WTC11 (cell line): Measurements from ENCODE around the gene DAB1. TPM values are rescaled to one million over a fixed set of nuclear protein-coding genes. Genes with fewer than 3 reads are reported as not detected.
A peak's percentile ranks its signal among the peaks of the same experiment; 100 is the strongest.

Experiments
- ATAC-seq: fragments of 200-7000 bp; cut with Tn5 transposase; 2 replicates; pipeline ENCODE4 v1.10.0; 2021; ENCODE audit warnings: mild to moderate bottlenecking, moderate library complexity
- CTCF ChIA-PET: fragments of 300-600 bp; sonication (Branson Sonifier 250); formaldehyde crosslinking; loops from one replicate; lab custom pipeline; 2021; ENCODE audit warnings: antibody characterized with exemption; lab: Charles Lee
- POLR2A ChIA-PET: fragments of 350-600 bp; sonication (Branson Sonifier 250); formaldehyde crosslinking; loops from one replicate; lab custom pipeline; 2021; ENCODE audit warnings: antibody characterized with exemption; lab: Charles Lee
- DNase-seq: peaks from one replicate; pipeline ENCODE4 v3.0.0; 2021; ENCODE audit warnings: low spot score
- H3K27ac Mint-ChIP-seq: 2 replicates; pipeline ENCODE4 v1.8.0; 2021; ENCODE audit warnings: mixed read lengths
- H3K27me3 Mint-ChIP-seq: 2 replicates; pipeline ENCODE4 v1.8.0; 2021; ENCODE audit warnings: low read depth, mild to moderate bottlenecking, moderate library complexity, mixed read lengths
- H3K36me3 Mint-ChIP-seq: 2 replicates; pipeline ENCODE4 v1.8.0; 2021; ENCODE audit warnings: mixed read lengths
- H3K4me1 Mint-ChIP-seq: 2 replicates; pipeline ENCODE4 v1.8.0; 2022; ENCODE audit warnings: mixed read lengths
- H3K4me3 Mint-ChIP-seq: 2 replicates; pipeline ENCODE4 v1.8.0; 2021; ENCODE audit warnings: mild to moderate bottlenecking, moderate library complexity, mixed read lengths
- H3K9me3 Mint-ChIP-seq: 2 replicates; pipeline ENCODE4 v1.8.0; 2021; ENCODE audit warnings: mixed read lengths
- CDX4 ChIP-seq: fragments of 250-450 bp; sonication (Bioruptor Pico); IDR thresholded peaks from 2 replicates; pipeline ENCODE4 v1.9.0; 2021; ENCODE audit warnings: moderate library complexity, mild to moderate bottlenecking, inconsistent platforms, borderline replicate concordance
- E2F4 ChIP-seq: sonication (generic); formaldehyde crosslinking; IDR thresholded peaks from 2 replicates; pipeline ENCODE4 v1.8.1; 2022; ENCODE audit warnings: low read depth, mild to moderate bottlenecking, moderate library complexity, missing genetic modification reagents, borderline replicate concordance
- JAZF1 ChIP-seq: fragments of 250-450 bp; sonication (Bioruptor Pico); IDR thresholded peaks from 2 replicates; pipeline ENCODE4 v1.9.0; 2021; ENCODE audit warnings: moderate library complexity, mild to moderate bottlenecking, inconsistent platforms
- JUN ChIP-seq: sonication (generic); formaldehyde crosslinking; IDR thresholded peaks from 2 replicates; pipeline ENCODE4 v1.8.0; 2023; ENCODE audit warnings: mild to moderate bottlenecking, missing genetic modification reagents
- MYBL2 ChIP-seq: sonication (generic); formaldehyde crosslinking; IDR thresholded peaks from 2 replicates; pipeline ENCODE4 v1.8.1; 2023; ENCODE audit warnings: mild to moderate bottlenecking, moderate library complexity, missing genetic modification reagents
- NR2C2 ChIP-seq: sonication (generic); formaldehyde crosslinking; IDR thresholded peaks from 2 replicates; pipeline ENCODE4 v1.8.0; 2022; ENCODE audit warnings: mild to moderate bottlenecking, missing genetic modification reagents
- PRRX2 ChIP-seq: fragments of 250-450 bp; sonication (Bioruptor Pico); IDR thresholded peaks from 2 replicates; pipeline ENCODE4 v1.8.0; 2021; ENCODE audit warnings: mild to moderate bottlenecking
- SOX15 ChIP-seq: fragments of 250-450 bp; sonication (Bioruptor Pico); IDR thresholded peaks from 2 replicates; pipeline ENCODE4 v1.9.0; 2021; ENCODE audit warnings: mild to moderate bottlenecking
- TCF7 ChIP-seq: sonication (generic); formaldehyde crosslinking; IDR thresholded peaks from 2 replicates; pipeline ENCODE4 v1.8.0; 2022; ENCODE audit warnings: mild to moderate bottlenecking, low read depth, missing genetic modification reagents, moderate library complexity
- TEAD1 ChIP-seq: sonication (generic); formaldehyde crosslinking; IDR thresholded peaks from 2 replicates; pipeline ENCODE4 v1.8.0; 2022; ENCODE audit warnings: mild to moderate bottlenecking, missing genetic modification reagents
- USF1 ChIP-seq: sonication (generic); formaldehyde crosslinking; IDR thresholded peaks from 2 replicates; pipeline ENCODE4 v1.8.0; 2022; ENCODE audit warnings: mild to moderate bottlenecking, missing genetic modification reagents
- ZNF671 ChIP-seq: fragments of 250-450 bp; sonication (Bioruptor Pico); IDR thresholded peaks from 2 replicates; pipeline ENCODE4 v1.8.0; 2021; ENCODE audit warnings: mild to moderate bottlenecking
- total RNA-seq: library from RNA; stranded (reverse); gene quantifications from 3 replicates; pipeline ENCODE4 v1.2.3, GENCODE V29; 2021
- TF ChIP-seq, protein P1 (sequence below): fragments of 200-600 bp; IDR thresholded peaks from 2 replicates; pipeline ENCODE4 v1.8.0; 2022; ENCODE audit warnings: antibody characterized with exemption
- TF ChIP-seq, protein P2 (sequence below): fragments of 250-450 bp; sonication (Bioruptor Pico); IDR thresholded peaks from 2 replicates; pipeline ENCODE4 v1.9.0; 2021; ENCODE audit warnings: mild to moderate bottlenecking, borderline replicate concordance
- TF ChIP-seq, protein P3 (sequence below): fragments of 250-450 bp; sonication (Bioruptor Pico); IDR thresholded peaks from 2 replicates; pipeline ENCODE4 v1.9.0; 2021; ENCODE audit warnings: mild to moderate bottlenecking
- TF ChIP-seq, protein P4 (sequence below): sonication (generic); formaldehyde crosslinking; IDR thresholded peaks from 2 replicates; pipeline ENCODE4 v1.8.1; 2022; ENCODE audit warnings: low read depth, missing genetic modification reagents, borderline replicate concordance
- TF ChIP-seq, protein P5 (sequence below): sonication (generic); formaldehyde crosslinking; IDR thresholded peaks from 2 replicates; pipeline ENCODE4 v1.8.0; 2022; ENCODE audit warnings: mild to moderate bottlenecking, missing genetic modification reagents

Gene DAB1
- total RNA-seq, 1 experiment from 2014 or later: 10.7 TPM

- CTCF ChIA-PET: interaction anchor here (0.6 kb wide), 1 partner anchor 233 kb away, joined by 5 read pairs; no protein-coding TSS in a partner anchor
- no peak overlapping the region for H3K4me3 Mint-ChIP-seq
- TF ChIP-seq MYBL2 (CRISPR knock-in tag) (no peak), ZNF671 (CRISPR knock-in tag) (no peak), TEAD1 (CRISPR knock-in tag) (no peak), JUN (CRISPR knock-in tag) (no peak), SOX15 (no peak), CDX4 (CRISPR knock-in tag) (no peak), USF1 (no peak), NR2C2 (no peak), JAZF1 (no peak), E2F4 (CRISPR knock-in tag) (no peak), TCF7 (no peak), PRRX2 (CRISPR knock-in tag) (no peak)
- TF ChIP-seq, protein P1, sequence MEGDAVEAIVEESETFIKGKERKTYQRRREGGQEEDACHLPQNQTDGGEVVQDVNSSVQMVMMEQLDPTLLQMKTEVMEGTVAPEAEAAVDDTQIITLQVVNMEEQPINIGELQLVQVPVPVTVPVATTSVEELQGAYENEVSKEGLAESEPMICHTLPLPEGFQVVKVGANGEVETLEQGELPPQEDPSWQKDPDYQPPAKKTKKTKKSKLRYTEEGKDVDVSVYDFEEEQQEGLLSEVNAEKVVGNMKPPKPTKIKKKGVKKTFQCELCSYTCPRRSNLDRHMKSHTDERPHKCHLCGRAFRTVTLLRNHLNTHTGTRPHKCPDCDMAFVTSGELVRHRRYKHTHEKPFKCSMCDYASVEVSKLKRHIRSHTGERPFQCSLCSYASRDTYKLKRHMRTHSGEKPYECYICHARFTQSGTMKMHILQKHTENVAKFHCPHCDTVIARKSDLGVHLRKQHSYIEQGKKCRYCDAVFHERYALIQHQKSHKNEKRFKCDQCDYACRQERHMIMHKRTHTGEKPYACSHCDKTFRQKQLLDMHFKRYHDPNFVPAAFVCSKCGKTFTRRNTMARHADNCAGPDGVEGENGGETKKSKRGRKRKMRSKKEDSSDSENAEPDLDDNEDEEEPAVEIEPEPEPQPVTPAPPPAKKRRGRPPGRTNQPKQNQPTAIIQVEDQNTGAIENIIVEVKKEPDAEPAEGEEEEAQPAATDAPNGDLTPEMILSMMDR: no peak
- TF ChIP-seq, protein P2, sequence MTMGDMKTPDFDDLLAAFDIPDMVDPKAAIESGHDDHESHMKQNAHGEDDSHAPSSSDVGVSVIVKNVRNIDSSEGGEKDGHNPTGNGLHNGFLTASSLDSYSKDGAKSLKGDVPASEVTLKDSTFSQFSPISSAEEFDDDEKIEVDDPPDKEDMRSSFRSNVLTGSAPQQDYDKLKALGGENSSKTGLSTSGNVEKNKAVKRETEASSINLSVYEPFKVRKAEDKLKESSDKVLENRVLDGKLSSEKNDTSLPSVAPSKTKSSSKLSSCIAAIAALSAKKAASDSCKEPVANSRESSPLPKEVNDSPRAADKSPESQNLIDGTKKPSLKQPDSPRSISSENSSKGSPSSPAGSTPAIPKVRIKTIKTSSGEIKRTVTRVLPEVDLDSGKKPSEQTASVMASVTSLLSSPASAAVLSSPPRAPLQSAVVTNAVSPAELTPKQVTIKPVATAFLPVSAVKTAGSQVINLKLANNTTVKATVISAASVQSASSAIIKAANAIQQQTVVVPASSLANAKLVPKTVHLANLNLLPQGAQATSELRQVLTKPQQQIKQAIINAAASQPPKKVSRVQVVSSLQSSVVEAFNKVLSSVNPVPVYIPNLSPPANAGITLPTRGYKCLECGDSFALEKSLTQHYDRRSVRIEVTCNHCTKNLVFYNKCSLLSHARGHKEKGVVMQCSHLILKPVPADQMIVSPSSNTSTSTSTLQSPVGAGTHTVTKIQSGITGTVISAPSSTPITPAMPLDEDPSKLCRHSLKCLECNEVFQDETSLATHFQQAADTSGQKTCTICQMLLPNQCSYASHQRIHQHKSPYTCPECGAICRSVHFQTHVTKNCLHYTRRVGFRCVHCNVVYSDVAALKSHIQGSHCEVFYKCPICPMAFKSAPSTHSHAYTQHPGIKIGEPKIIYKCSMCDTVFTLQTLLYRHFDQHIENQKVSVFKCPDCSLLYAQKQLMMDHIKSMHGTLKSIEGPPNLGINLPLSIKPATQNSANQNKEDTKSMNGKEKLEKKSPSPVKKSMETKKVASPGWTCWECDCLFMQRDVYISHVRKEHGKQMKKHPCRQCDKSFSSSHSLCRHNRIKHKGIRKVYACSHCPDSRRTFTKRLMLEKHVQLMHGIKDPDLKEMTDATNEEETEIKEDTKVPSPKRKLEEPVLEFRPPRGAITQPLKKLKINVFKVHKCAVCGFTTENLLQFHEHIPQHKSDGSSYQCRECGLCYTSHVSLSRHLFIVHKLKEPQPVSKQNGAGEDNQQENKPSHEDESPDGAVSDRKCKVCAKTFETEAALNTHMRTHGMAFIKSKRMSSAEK (CRISPR knock-in tag): no peak
- TF ChIP-seq, protein P3, sequence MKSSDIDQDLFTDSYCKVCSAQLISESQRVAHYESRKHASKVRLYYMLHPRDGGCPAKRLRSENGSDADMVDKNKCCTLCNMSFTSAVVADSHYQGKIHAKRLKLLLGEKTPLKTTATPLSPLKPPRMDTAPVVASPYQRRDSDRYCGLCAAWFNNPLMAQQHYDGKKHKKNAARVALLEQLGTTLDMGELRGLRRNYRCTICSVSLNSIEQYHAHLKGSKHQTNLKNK (CRISPR knock-in tag): no peak
- TF ChIP-seq, protein P4, sequence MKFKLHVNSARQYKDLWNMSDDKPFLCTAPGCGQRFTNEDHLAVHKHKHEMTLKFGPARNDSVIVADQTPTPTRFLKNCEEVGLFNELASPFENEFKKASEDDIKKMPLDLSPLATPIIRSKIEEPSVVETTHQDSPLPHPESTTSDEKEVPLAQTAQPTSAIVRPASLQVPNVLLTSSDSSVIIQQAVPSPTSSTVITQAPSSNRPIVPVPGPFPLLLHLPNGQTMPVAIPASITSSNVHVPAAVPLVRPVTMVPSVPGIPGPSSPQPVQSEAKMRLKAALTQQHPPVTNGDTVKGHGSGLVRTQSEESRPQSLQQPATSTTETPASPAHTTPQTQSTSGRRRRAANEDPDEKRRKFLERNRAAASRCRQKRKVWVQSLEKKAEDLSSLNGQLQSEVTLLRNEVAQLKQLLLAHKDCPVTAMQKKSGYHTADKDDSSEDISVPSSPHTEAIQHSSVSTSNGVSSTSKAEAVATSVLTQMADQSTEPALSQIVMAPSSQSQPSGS (CRISPR knock-in tag): no peak
- TF ChIP-seq, protein P5, sequence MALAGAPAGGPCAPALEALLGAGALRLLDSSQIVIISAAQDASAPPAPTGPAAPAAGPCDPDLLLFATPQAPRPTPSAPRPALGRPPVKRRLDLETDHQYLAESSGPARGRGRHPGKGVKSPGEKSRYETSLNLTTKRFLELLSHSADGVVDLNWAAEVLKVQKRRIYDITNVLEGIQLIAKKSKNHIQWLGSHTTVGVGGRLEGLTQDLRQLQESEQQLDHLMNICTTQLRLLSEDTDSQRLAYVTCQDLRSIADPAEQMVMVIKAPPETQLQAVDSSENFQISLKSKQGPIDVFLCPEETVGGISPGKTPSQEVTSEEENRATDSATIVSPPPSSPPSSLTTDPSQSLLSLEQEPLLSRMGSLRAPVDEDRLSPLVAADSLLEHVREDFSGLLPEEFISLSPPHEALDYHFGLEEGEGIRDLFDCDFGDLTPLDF (CRISPR knock-in tag): no peak
- POLR2A ChIA-PET: interaction anchor here (0.6 kb wide), 1 partner anchor 381 kb away, joined by 3 read pairs; no protein-coding TSS in a partner anchor
- no peak overlapping the region for H3K27ac Mint-ChIP-seq
- H3K4me1 Mint-ChIP-seq: peaks cover 22% of the 10 kb centered on the region
- peaks cover 5% of the 10 kb centered on the region for H3K9me3 Mint-ChIP-seq
- ATAC-seq (peak; percentile 65), DNase-seq (no peak)
- H3K36me3 Mint-ChIP-seq: no peaks in the 10 kb centered on the region
- no peaks in the 10 kb centered on the region for H3K27me3 Mint-ChIP-seq
Measured at GRCh38 chr1:57218487-57219079, 205.3 kb downstream of the DAB1 start.
